CD14-positive monocyte (primary cell): ENCODE results near the gene SERPINA3. TPM values are rescaled to one million over a fixed set of nuclear protein-coding genes. Genes with fewer than 3 reads are reported as not detected.

Experiments used
- DNase-seq, 3 donors: peaks; one replicate each; pipeline ENCODE4 v3.0.0-alpha.2; 2011 to 2022
- H2AFZ ChIP-seq: 2 replicates; pipeline ENCODE4 v1.6.0; 2012; ENCODE audit warnings: mild to moderate bottlenecking, low read depth, low read length, inconsistent platforms; ENCODE audit not compliant: insufficient read depth, poor library complexity, severe bottlenecking
- H3K27ac ChIP-seq, 2 donors: 1 replicate in 1 of 2; 2 replicates in 1 of 2; pipeline ENCODE4 v1.5.1; 2012 to 2013; ENCODE audit warnings: low read length in 2 of 2, control low read depth in 1 of 2, inconsistent platforms in 1 of 2, low read depth in 1 of 2, mild to moderate bottlenecking in 1 of 2
- H3K27me3 ChIP-seq, 2 donors: one replicate each; pipeline versions ENCODE4 v1.6.0 to v1.6.1; 2011 to 2013; ENCODE audit warnings: low read length in 2 of 2; ENCODE audit not compliant: control insufficient read depth in 2 of 2, insufficient read depth in 2 of 2
- H3K36me3 ChIP-seq, 2 donors: replicated peaks in 1 of 2; 1 replicate in 1 of 2; 2 replicates in 1 of 2; pipeline versions ENCODE4 v1.5.1 to v1.6.1; 2012 to 2013; ENCODE audit warnings: low read length in 2 of 2, control low read depth in 1 of 2, inconsistent platforms in 1 of 2, mild to moderate bottlenecking in 1 of 2; ENCODE audit not compliant: insufficient read depth in 2 of 2, control insufficient read depth in 1 of 2
- H3K4me1 ChIP-seq, 2 donors: 1 replicate in 1 of 2; 2 replicates in 1 of 2; pipeline versions ENCODE4 v1.5.1 to v1.6.1; 2012 to 2013; ENCODE audit warnings: low read length in 2 of 2, control low read depth in 1 of 2, inconsistent platforms in 1 of 2, mild to moderate bottlenecking in 1 of 2, moderate library complexity in 1 of 2; ENCODE audit not compliant: insufficient read depth in 2 of 2, control insufficient read depth in 1 of 2
- H3K4me2 ChIP-seq: replicated peaks from 2 replicates; pipeline ENCODE3; 2012; ENCODE audit warnings: low read length, moderate library complexity, mild to moderate bottlenecking; ENCODE audit not compliant: poor library complexity, severe bottlenecking; ENCODE audit errors: extremely low read depth
- H3K4me3 ChIP-seq, 3 experiments: fragments of 200-600 bp in 1 of 3; sonication (generic) in 1 of 3; replicated peaks in 1 of 3; 1 replicate in 2 of 3; 2 replicates in 1 of 3; pipeline ENCODE4 v1.5.1; 2011 to 2013; ENCODE audit warnings: low read length in 3 of 3, mild to moderate bottlenecking in 3 of 3, control low read depth in 2 of 3, low read depth in 2 of 3, inconsistent platforms in 1 of 3, moderate library complexity in 1 of 3
- H3K79me2 ChIP-seq: 2 replicates; pipeline ENCODE4 v1.6.0; 2012; ENCODE audit warnings: mild to moderate bottlenecking, control low read depth, inconsistent platforms, low read length, moderate library complexity; ENCODE audit not compliant: insufficient read depth
- H3K9ac ChIP-seq: 2 replicates; pipeline ENCODE4 v1.6.0; 2017; ENCODE audit warnings: low read length, mild to moderate bottlenecking; ENCODE audit not compliant: insufficient read depth, poor library complexity, severe bottlenecking
- H3K9me3 ChIP-seq, 2 donors: replicated peaks in 1 of 2; 1 replicate in 1 of 2; 2 replicates in 1 of 2; pipeline versions ENCODE4 v1.5.1 to v1.6.1; 2012 to 2013; ENCODE audit warnings: low read length in 2 of 2, control low read depth in 1 of 2; ENCODE audit not compliant: control insufficient read depth in 1 of 2, insufficient read depth in 1 of 2
- H4K20me1 ChIP-seq: 2 replicates; pipeline ENCODE4 v1.6.0; 2012; ENCODE audit warnings: mild to moderate bottlenecking, low read length, control low read depth, moderate library complexity; ENCODE audit not compliant: insufficient read depth
- H3K27ac Mint-ChIP-seq, 7 donors: one replicate each; pipeline ENCODE4 v1.8.0; 2020; ENCODE audit warnings: mild to moderate bottlenecking in 7 of 7, mixed read lengths in 7 of 7, moderate library complexity in 6 of 7, inconsistent platforms in 2 of 7
- H3K27me3 Mint-ChIP-seq, 3 donors: one replicate each; pipeline ENCODE4 v1.8.0; 2021 to 2022; ENCODE audit warnings: low read depth in 3 of 3, mild to moderate bottlenecking in 3 of 3, mixed read lengths in 3 of 3, moderate library complexity in 3 of 3, inconsistent platforms in 1 of 3
- H3K36me3 Mint-ChIP-seq, 2 donors: one replicate each; pipeline ENCODE4 v1.8.0; 2020; ENCODE audit warnings: mixed read lengths in 2 of 2, inconsistent platforms in 1 of 2, mild to moderate bottlenecking in 1 of 2
- H3K4me1 Mint-ChIP-seq: one replicate; pipeline ENCODE4 v1.8.0; 2020; ENCODE audit warnings: mild to moderate bottlenecking, mixed read lengths
- H3K4me3 Mint-ChIP-seq, 2 donors: one replicate each; pipeline ENCODE4 v1.8.0; 2020; ENCODE audit warnings: mild to moderate bottlenecking in 2 of 2, mixed read lengths in 2 of 2, moderate library complexity in 1 of 2
- H3K9me3 Mint-ChIP-seq, 7 donors: one replicate each; pipeline ENCODE4 v1.8.0; 2020 to 2022; ENCODE audit warnings: mixed read lengths in 7 of 7, mild to moderate bottlenecking in 6 of 7, moderate library complexity in 6 of 7, inconsistent platforms in 2 of 7
- WGBS: methylation state at CpG from one replicate; pipeline ENCODE4 v1.1.5; 2013; ENCODE audit warnings: missing lambda C conversion rate; ENCODE audit not compliant: insufficient coverage; 5-methylcytosine and 5-hydroxymethylcytosine counted together
- intact Hi-C, 2 donors: fragments of 100-400 bp; cut with micrococcal nuclease; formaldehyde crosslinking; loops; one replicate each; pipeline versions ENCODE4 v1.15.0 to v1.15.1; 2023
- polyA plus RNA-seq, 3 donors: library from polyadenylated mRNA; depleted of rRNA in 1 of 3; unstranded in 2 of 3; stranded (reverse) in 1 of 3; fragments of 300-500 nt in 2 of 3; fragments of >200 nt in 1 of 3; fragmentation: Illumina TruSeq in 2 of 3; gene quantifications; 1 replicate in 2 of 3; 2 replicates in 1 of 3; pipeline ENCODE4 v1.2.3, GENCODE V29; 2012 to 2021
- TF ChIP-seq, protein P1 (sequence below): fragments of 200-600 bp; IDR thresholded peaks from one replicate; pipeline ENCODE4 v1.8.0; 2022; ENCODE audit warnings: antibody characterized with exemption, mild to moderate bottlenecking

SERPINA3 gene
- polyA plus RNA-seq, 3 donors, result not detected

DNA sequence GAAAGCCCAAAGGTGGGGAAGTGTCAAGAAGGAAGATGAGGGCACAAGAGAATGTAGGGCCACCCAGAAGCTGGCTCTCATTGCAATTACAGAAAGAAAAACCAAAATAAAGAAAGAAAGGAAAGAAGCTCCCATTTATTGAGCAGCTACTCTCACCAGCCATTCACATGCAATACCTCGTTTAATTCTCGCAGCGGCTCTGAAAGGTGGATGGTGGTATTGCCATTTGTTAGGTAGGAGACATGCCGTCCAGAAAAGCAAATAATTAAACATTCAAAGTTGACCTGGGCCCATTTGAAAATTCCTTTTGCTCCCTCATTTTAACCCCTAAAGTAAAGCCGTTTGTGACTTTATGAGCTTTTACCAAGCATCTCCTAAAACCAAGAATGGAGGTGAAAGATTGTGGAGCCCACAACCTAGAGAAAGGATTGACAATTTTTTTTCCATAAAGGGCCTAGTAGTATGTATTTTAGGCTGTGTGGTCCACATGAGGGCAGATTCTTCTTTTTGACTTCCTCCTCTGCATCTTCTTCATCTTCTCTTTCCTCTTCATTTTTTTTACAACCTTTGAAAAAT, 5.3 kb downstream of the SERPINA3 start:
- Mint-ChIP-seq H3K4me3 (no peak overlapping the region), H3K4me1 (no peaks in the 10 kb centered on the region), H3K9me3 (peaks cover 22 to 36% (median 28%) of the 10 kb centered on the region in 7 donors), H3K27ac (no peak overlapping the region), H3K27me3 (peaks cover 3 to 11% (median 6%) of the 10 kb centered on the region in 3 donors), H3K36me3 (no peaks in the 10 kb centered on the region)
- no peak overlapping the region for H3K4me3 ChIP-seq
- H3K27ac ChIP-seq, result no peak overlapping the region
- no peak overlapping the region for H3K9ac ChIP-seq
- intact Hi-C loops, result no loop called here
- H3K4me1 ChIP-seq, result no peaks in the 10 kb centered on the region
- no peak overlapping the region for H2AFZ ChIP-seq
- no peak for DNase-seq
- H3K79me2 ChIP-seq, result no peaks in the 10 kb centered on the region
- H3K27me3 ChIP-seq, result no peaks in the 10 kb centered on the region
- peaks cover 21 to 45% of the 10 kb centered on the region in 2 donors for H3K9me3 ChIP-seq
- TF ChIP-seq, protein P1, sequence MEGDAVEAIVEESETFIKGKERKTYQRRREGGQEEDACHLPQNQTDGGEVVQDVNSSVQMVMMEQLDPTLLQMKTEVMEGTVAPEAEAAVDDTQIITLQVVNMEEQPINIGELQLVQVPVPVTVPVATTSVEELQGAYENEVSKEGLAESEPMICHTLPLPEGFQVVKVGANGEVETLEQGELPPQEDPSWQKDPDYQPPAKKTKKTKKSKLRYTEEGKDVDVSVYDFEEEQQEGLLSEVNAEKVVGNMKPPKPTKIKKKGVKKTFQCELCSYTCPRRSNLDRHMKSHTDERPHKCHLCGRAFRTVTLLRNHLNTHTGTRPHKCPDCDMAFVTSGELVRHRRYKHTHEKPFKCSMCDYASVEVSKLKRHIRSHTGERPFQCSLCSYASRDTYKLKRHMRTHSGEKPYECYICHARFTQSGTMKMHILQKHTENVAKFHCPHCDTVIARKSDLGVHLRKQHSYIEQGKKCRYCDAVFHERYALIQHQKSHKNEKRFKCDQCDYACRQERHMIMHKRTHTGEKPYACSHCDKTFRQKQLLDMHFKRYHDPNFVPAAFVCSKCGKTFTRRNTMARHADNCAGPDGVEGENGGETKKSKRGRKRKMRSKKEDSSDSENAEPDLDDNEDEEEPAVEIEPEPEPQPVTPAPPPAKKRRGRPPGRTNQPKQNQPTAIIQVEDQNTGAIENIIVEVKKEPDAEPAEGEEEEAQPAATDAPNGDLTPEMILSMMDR, result no peak
- H3K36me3 ChIP-seq, result no peaks in the 10 kb centered on the region
- H3K4me2 ChIP-seq, result no peak overlapping the region
- no peaks in the 10 kb centered on the region for H4K20me1 ChIP-seq
- no CpG with 5 or more reads among the region's 5 CpGs for WGBS

DNA sequence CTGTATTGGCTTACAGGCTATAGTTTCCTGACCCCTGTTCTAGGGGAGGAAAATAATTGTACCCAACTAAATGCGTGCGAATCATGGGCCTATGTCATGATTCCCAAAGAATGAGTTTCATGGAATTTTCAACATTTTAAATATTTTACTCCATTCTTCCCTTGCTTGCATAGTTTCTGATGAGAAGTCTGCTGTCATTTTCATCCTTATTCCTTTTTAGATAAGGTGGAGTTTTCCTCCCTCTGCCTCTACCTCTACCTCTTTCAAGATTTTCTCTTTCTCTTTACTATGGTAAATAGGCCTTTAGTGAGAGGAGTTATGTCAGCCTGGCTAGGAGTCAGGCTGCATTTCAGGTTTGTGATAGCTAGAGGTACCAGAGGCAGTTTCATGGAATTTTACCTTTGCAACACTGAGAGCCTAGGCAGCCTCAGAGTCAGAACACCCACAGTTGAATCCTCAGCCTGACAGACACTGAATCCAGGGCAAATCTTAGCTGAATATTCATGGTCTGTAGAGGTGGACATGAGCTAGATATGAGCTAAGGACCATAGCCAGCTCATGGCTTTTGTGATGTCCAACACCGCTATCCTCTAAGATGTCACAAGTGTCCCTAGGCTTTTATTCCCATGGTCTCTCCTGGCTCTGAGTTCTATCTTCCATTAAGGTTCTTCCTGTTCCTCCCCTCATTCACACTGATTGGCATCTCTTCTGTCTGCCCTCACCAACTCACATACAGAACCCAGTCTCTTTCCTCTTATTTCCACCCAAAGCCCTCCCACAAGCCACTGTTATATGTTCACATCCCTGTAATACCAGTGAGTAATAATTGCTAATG, 6.0 kb downstream of the SERPINA3 start:
- no peak overlapping the region for H3K4me2 ChIP-seq
- WGBS, result 100% methylated on average over 3 of the region's 3 CpGs
- H3K27ac ChIP-seq, result no peak overlapping the region
- no peak overlapping the region for H3K4me3 Mint-ChIP-seq
- H3K9me3 Mint-ChIP-seq, result peaks cover 22 to 36% (median 28%) of the 10 kb centered on the region in 7 donors
- no peak overlapping the region for H2AFZ ChIP-seq
- H3K36me3 Mint-ChIP-seq, result no peaks in the 10 kb centered on the region
- DNase-seq, result no peak
- no peaks in the 10 kb centered on the region for H4K20me1 ChIP-seq
- no peaks in the 10 kb centered on the region for H3K36me3 ChIP-seq
- intact Hi-C loops, result no loop called here
- no peak overlapping the region for H3K27ac Mint-ChIP-seq
- H3K79me2 ChIP-seq, result no peaks in the 10 kb centered on the region
- H3K4me1 Mint-ChIP-seq, result no peaks in the 10 kb centered on the region
- H3K4me1 ChIP-seq, result no peaks in the 10 kb centered on the region
- no peak overlapping the region for H3K4me3 ChIP-seq
- no peak overlapping the region for H3K9ac ChIP-seq
- TF ChIP-seq, protein P1, result no peak
- peaks cover 21 to 45% of the 10 kb centered on the region in 2 donors for H3K9me3 ChIP-seq
- peaks cover 3 to 11% (median 6%) of the 10 kb centered on the region in 3 donors for H3K27me3 Mint-ChIP-seq
- H3K27me3 ChIP-seq, result no peaks in the 10 kb centered on the region
